Ishikawa (cell line): ENCODE measurements around the gene SMURF1.

ENCODE experiments used
- CEBPB ChIP-seq: IDR thresholded peaks from 2 replicates; pipeline ENCODE4 v1.6.1; 2012
- CREB1 ChIP-seq: IDR thresholded peaks from 2 replicates; pipeline ENCODE4 v1.6.1; 2012; ENCODE audit warnings: low read depth
- EGR1 ChIP-seq: IDR thresholded peaks from 2 replicates; pipeline ENCODE4 v1.6.1; 2012
- EP300 ChIP-seq: IDR thresholded peaks from 2 replicates; pipeline ENCODE4 v1.6.1; 2012; ENCODE audit warnings: borderline replicate concordance
- FOXM1 ChIP-seq: IDR thresholded peaks from 2 replicates; pipeline ENCODE4 v1.6.1; 2012; ENCODE audit warnings: low read depth, borderline replicate concordance
- MAX ChIP-seq: IDR thresholded peaks from 2 replicates; pipeline ENCODE4 v1.6.1; 2012
- NFIC ChIP-seq: IDR thresholded peaks from 2 replicates; pipeline ENCODE4 v1.6.1; 2012
- RAD21 ChIP-seq: IDR thresholded peaks from 2 replicates; pipeline ENCODE4 v1.6.1; 2012; ENCODE audit warnings: low read depth
- REST ChIP-seq: IDR thresholded peaks from 2 replicates; pipeline ENCODE4 v1.6.1; 2012; ENCODE audit warnings: low read depth, mild to moderate bottlenecking
- TAF1 ChIP-seq: IDR thresholded peaks from 2 replicates; pipeline ENCODE4 v1.6.1; 2012; ENCODE audit warnings: low read depth, mild to moderate bottlenecking
- TCF12 ChIP-seq: IDR thresholded peaks from 2 replicates; pipeline ENCODE4 v1.6.1; 2012; ENCODE audit warnings: low read depth
- TEAD4 ChIP-seq: IDR thresholded peaks from 2 replicates; pipeline ENCODE4 v1.6.1; 2012
- USF1 ChIP-seq: IDR thresholded peaks from 2 replicates; pipeline ENCODE4 v1.6.1; 2012
- YY1 ChIP-seq: IDR thresholded peaks from 2 replicates; pipeline ENCODE4 v1.6.1; 2012; ENCODE audit warnings: low read depth
- ZBTB7A ChIP-seq: IDR thresholded peaks from 2 replicates; pipeline ENCODE4 v1.6.1; 2012; ENCODE audit warnings: low read depth

The SMURF1 gene

GRCh38 chr7:99072126-99072525 is 71.8 kb downstream of the SMURF1 start:
- TF ChIP-seq TCF12 (no peak), TEAD4 (peak; percentile 41; the same call in 1 of the 2 replicates)

- no peak for TF ChIP-seq RAD21
- no peak for TF ChIP-seq USF1
- TF ChIP-seq FOXM1: no peak
- TF ChIP-seq YY1: no peak
- no peak for TF ChIP-seq EGR1
These were observed 73.5 kb downstream of the SMURF1 start for GRCh38 chr7:99070361-99070760.

GRCh38 chr7:99061001-99061776 is 82.7 kb downstream of the SMURF1 start:
- no peak for TF ChIP-seq TAF1
- no peak for TF ChIP-seq TCF12
- no peak for TF ChIP-seq USF1
- no peak for TF ChIP-seq NFIC
- no peak for TF ChIP-seq EGR1
- no peak for TF ChIP-seq RAD21
- no peak for TF ChIP-seq CEBPB
- no peak for TF ChIP-seq ZBTB7A
- no peak for TF ChIP-seq YY1
- no peak for TF ChIP-seq REST
- no peak for TF ChIP-seq CREB1
- no peak for TF ChIP-seq TEAD4
- TF ChIP-seq EP300: no peak
- no peak for TF ChIP-seq FOXM1
- no peak for TF ChIP-seq MAX

- TF ChIP-seq TCF12 (no peak), USF1 (no peak), ZBTB7A (no peak), MAX (no peak), CREB1 (no peak), REST (no peak), CEBPB (no peak), NFIC (no peak), EGR1 (no peak), RAD21 (no peak), YY1 (no peak), TAF1 (no peak), TEAD4 (no peak), EP300 (no peak), FOXM1 (no peak)
These were observed 89.1 kb downstream of the SMURF1 start for GRCh38 chr7:99054781-99055180.

- TF ChIP-seq YY1 (no peak), TAF1 (no peak), FOXM1 (no peak), EP300 (no peak), NFIC (no peak), REST (no peak), CREB1 (no peak), TCF12 (no peak), MAX (no peak), USF1 (no peak), TEAD4 (no peak), CEBPB (no peak), RAD21 (no peak), EGR1 (no peak), ZBTB7A (no peak)
These were observed 92.9 kb downstream of the SMURF1 start for GRCh38 chr7:99050971-99051370.
